HG03045 (cell line): Measurements from ENCODE around the gene GRAMD1B.

Experiments
- ATAC-seq: cut with Tn5 transposase; IDR thresholded peaks from one replicate; pipeline ENCODE4 v1.9.1; 2021; ENCODE audit warnings: mild to moderate bottlenecking, moderate library complexity; ENCODE audit not compliant: unreplicated experiment

Gene GRAMD1B

DNA sequence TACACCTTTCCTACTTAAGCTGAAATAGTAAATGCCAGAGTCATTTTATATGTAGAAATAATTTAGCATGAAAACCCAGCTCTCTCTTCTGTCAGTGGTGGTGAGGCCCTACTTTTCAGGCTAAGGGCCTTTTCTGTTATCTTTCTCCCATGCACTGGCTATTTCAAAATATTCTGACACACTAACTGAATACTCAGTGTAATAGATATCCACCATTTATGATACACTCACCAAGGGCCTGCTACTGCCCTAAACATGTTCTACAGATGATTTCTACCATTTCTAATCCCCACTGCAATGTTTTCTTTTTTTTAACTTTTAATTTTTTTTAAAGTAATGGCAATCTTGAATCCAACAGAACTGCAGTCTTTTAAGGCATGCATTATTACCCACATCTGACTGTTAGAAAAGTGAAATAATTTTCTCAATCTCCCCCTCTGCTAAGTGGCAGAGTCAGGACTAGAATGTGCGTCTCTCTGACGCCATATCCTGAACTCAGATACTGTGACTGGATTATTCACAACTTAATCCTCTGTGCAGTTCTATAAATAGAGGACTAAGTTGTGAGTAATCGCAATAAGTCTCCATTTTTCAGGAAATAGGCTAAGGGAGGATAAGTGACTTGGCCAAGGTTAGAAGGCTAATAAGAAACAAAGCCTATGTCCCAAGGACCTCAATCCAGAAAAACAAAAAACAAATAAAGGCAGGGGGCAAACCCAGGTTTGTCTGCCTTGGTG is 44.0 kb downstream of the GRAMD1B start:
- no peak for ATAC-seq

DNA sequence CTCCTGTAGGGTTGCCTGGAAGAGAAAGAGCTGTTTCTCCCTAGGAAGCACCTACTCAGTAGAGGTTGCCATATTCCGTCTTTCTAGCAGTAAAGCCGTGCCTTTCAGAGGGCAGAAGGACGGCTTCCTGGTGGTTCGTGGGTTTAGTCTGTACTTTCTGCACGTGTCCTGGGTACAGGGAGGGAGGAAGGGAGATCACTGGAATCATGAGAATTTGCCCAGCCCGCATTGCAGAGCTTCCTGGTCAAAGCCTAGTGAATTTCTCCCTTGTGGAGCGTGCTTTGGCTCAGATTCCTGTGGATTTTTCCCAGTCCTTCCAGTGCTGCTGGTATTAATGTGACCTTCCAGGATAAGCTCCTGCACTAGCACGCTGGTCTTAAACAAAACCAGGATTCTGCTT is 44.9 kb downstream of the GRAMD1B start:
- no peak for ATAC-seq

DNA sequence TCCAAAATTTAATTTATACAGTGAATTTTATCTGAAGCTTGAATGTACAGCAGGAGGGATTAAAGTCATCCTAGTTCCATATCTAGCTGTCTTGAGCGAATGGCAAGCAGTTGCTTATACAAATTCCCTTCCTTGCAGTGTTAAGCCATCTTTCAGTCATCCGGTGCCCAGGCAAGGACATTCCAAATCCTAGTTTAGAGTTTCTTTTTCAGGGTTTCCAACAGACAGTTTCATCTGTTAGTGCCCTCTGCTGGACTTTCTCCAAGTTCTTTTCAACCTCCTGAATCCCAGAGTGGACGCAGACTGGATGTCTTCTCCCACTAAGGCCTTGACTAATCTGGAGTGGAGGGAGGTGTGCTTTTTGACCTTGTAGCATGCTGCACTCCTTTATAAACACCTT is 45.4 kb downstream of the GRAMD1B start:
- ATAC-seq: no peak

DNA sequence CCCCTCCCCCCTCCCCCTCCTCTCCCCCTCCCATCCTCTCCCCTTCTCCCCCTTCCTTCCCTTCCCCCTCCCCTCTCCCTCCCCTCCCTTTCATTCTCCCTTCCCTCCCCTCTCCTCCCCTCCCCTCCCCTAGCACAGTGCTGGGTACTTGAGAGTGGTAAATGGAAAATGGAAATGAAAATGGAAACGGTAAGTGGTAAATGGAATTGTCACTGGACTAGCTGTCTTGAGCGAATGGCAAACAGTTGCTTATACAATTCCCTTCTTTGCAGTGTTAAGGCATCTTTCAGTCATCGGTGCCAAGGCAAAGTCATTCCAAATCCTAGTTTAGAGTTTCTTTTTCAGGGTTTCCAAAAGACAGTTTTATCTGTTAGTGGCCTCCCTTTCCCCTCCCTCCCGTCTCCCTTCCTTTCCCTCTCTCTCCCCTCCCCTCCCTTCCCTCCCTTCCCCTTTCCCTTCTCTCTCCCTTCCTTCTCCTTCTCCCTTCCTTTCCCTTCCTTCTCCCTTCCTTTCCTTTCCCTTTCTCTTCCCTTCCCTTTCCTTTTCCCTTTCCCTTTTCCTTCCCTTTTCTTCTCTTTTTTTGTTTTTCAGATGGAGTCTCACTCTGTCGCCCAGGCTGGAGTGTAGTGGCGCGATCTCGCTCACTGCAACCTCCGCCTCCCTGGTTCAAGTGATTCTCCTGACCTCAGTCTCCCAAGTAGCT is 47.3 kb downstream of the GRAMD1B start:
- no peak for ATAC-seq

DNA sequence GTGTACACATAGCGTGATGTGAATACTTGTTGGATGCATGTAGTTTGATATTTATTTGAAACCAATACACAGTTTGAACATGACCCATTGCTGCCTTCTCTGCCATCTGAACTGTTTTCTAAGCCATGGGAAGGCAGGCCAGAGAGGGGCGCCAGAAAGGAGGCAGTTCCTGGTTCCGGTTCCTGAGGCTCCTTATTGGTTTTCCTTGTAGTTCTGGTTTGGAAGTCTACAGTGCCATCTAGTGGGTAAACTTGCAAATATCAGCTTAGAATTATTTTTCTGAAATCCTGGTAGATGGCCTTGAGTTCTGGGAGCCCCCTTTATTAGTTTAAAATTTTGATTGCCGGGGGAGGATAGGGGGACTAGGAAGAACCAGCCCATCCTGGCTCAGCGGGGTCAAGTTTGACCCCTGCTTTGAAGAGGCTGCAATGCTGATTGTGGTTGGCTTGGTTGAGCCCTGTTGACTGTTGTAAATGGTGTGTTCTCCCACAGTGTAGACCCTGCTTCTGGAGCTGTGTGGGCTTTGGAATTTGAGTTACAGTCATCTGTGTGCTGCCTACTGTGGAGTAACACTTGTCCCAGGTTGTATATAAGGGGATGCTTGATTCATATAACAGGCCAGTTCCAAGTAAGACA is 48.4 kb downstream of the GRAMD1B start:
- ATAC-seq: no peak

DNA sequence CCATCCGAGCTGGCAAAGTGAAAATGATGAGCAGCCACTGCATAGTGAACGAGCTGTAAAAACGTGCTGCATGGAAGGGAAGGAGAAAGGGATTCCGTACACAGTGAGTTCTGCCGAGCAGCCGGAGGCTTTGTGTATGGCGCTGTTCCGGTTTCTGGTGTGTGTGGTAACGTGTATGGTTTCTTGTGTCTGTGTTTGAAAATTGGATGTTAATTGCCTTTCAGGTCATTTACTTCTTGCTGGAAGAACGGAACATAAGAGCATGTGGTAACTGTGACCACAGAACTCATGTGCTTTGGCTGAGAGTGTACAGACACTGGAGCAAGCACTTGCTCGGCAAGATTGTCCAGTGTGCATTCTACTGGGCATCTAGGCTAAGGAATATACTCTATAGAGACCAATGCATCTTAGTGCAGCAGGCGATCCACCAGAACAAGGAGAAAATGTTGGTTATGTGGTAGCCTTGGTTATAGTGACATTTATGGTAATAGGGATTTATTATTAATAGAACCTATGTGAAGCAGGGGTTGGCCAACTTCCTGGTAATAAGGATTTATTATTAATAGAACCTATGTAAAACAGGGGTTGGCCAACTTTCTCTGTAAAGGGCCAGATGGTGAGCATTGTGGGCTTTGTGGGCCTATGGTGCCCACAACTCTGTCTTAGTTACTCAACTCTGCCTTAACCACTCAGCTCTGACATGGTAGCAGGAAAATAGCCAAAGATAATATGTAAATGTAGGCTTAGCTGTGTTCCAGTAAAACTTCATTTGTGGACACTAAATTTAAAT is 49.2 kb downstream of the GRAMD1B start:
- ATAC-seq: peak; percentile 69

DNA sequence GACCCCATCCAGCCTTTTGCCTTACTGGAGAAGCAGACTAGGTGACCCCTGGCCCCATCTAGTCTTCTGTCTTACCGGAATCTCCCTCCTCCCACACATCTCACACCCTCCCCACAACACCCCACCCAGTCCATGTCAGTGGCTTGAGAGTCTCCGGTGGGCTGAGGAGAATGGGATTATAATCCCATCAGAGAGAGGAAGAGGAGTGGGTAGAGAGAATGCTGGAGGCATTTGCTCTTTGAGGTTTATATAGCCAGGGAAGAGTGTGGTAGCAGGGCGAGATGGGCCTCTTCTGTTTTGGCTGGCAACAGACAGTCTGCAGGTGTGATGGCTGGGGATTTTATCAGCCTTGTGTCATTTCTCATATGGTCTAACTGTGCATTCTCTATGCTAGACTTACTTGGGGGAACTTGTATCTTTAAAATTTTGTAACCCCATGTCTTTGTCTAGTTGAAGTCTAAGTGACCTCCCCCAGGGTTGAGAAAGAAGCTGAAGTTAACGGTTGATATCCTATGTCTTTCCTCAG is 50.3 kb downstream of the GRAMD1B start:
- peak; percentile 55 for ATAC-seq

DNA sequence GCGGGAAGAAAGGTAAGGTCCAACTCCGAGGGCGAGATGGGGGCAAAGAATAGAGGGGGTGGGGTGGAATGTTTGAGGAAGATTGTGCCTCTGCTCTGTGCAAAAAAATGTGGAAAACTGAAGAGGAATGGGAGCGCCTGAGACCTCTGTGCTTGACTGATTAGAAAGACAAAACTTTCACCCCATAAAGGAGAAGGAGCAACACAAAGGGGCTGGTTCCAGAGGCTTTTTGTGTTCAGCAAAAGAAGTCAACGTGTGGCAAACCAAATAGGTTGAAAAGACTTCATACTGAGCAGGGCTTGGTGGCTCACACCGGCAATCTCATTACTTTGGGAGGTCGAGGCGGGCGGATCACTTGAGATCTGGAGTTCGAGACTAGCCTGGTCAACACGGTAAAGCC is 50.8 kb downstream of the GRAMD1B start:
- ATAC-seq: no peak

DNA sequence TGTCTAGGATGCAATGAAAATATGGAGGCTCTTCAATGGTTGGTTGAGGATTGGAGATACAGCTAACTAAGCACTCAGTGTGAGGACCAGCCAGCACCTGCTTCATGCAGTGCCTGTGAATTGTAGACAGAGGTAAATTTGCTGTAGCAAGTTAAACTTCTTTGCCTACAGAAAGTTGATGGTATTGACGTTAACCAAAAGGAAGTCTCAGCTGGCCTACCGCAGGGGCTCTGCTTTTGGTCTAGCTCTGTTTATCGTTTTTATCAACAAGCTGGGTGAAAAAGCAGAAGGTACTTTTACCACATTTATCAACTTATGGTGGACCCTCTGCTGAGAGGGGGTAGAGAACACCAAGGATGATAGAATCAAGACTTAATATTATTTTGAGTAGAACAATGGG is 51.6 kb downstream of the GRAMD1B start:
- no peak for ATAC-seq

DNA sequence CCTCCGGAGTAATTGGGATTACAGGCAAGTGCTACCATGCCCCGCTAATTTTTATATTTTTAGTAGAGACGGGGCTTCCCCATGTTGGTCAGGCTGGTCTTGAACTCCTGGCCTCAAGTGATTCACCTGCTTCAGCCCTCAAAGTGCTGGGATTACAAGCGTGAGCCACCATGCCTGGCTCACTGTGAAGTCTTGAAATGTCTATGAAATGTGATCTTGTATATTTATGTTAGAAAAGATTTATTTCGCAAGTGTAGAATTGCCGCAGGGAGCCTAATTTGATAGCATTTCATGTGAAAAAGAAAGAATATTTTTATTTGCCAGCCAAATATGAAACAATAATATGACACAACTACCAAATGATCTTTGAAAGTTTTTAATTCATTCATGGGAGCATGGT is 52.1 kb downstream of the GRAMD1B start:
- no peak for ATAC-seq

DNA sequence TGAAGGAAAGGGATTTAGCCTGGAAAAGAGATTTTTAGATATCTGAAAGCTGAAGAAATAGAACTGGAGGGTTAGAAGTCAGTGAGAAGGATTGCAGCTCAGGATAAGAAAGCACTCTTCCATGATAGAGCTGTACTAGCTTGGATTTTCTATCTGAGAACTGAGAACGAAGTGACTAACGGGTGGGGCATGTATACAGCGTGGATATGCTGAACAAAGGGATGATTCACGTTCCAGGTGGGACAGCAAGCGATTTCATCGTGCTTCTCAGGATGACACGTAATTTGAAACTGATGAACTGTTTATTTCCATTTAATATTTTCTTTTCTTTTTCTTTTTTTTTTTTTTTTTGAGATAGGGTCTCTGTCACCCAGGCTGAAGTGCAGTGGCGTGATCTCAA is 53.0 kb downstream of the GRAMD1B start:
- no peak for ATAC-seq

DNA sequence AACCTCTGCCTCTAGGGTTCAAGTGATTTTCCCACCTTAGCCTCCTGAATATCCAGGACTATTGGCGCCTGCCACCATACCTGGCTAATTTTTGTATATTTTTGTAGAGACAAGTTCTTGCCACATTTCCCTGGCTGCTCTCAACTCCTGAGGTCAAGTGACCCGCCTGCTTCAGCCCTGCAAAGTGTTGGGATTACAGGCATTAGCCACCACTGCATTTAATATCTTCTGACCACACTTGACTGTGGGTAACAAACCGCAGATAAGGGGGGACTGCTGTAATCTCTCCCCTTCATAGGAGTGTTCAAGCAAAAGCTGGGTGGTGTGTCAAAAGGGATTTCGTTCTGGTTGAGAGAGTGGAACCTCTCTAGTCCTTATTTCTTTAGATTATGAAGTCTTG is 53.4 kb downstream of the GRAMD1B start:
- ATAC-seq: no peak

DNA sequence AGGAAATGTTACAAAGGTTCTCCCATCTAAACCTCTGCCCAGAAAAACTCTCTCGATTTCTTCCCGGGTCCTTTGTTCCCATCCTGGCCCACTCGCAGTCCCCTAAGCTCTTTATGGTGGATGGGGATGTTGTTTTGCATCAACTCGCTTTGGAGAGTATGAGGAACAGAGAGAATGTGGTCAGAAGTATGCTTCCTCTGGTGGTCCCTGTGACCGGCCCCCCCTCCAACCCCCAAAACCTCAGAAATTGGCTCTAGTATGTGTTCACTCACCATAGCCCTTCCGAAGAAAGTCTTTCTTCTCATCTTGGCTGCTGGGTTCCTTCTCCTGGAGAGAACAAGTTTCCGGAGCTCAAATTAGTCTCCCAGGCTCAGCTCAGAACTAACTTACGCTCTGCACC is 54.4 kb downstream of the GRAMD1B start:
- ATAC-seq: no peak

DNA sequence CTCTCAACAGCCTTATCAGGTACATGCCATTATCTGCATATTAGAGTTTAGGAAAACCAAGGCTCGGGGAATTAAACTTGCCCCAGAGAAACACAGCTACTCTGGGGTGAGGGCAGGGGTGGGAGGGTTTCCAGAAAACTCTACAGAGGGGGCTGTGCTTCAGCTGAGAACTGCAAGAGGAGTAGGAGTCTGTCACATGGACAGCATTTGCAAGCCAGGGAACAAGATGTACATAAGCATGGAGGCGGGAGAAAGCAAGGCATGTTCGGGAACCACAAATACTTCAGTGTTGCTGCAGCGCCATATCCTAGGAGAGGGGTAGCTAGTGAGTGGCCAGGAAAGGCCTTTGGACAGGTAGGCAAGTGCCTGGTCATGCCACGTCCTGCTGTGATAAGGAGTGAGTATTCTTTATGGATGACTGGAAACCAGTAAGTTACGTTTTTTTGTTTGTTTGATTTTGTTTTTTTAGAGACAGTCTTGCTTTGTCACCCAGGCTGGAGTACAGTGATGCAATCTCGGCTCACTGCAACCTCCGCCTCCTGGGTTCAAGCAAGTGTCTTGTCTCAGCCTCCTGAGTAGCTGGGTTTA is 57.2 kb downstream of the GRAMD1B start:
- ATAC-seq: no peak

DNA sequence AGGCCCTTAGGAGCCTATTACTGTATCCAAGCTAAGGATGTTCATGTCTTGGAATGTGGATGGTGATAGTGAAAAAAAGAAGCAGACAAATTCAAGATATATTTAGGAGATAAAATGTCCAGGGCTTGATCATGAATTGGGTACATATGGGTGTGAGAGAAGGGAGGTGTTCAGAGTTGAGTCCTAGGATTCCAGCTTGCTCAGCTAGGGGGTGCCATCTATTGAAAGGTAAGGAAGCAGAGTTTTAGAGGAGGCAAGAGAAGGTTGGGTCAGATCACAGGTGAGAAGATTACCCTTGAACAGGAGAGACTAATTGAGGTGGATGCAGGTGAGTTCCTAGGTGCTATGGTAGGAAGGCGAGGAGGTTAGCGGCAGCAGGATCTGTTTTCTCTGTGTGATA is 60.5 kb downstream of the GRAMD1B start:
- ATAC-seq: no peak

DNA sequence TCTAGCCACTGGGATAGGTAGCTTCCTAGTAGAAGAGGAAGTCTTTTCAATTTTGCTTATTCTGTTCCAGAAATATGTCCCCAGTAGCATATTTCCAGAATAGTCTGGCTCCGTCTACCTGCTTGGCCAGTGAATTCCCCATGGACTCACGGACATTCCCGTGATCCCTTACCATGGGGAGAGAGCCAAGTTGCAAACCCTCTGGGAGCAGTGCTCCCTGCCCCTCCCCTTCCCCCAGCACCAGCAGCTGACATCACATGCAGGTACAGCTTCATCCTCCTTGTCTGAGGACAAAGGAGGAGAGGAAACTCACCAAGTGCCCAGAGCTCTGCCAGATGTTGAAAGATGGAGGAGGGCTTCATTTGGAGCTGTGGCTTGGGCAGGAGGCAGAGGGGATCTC is 61.2 kb downstream of the GRAMD1B start:
- no peak for ATAC-seq

DNA sequence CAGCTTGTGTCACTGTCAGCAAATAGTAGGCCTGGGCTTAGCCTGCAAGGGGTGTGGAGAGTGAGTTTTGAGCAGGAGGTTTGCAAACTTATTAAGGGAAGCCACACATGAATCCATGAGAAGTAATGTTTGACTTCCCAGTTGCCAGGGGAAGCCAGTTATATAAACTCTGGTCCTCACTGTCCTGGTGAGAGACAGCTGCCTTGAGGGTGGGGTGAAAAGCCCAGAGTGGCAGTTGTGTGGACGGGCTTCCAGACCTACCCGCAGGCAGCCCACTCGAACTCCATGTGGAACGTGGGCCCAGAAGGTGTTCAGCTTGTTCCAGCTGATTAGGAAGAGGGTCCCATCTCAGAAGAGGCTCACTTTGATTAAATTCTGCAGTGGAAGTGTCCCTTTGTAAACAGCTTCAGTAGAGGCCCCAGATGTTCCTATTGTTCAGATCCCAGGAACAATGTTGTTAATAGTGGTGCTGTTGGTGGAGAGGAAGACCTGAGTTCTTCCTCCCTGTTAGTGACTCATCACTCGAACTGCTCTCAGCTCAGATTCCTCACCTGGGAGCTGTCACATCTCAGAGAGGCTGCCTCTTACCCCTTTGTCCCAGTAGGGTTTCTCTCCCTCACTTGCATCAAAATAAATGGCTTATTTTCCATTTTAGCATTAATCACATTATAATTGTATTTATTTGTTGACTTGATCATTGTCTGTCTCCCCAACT is 63.4 kb downstream of the GRAMD1B start:
- no peak for ATAC-seq

DNA sequence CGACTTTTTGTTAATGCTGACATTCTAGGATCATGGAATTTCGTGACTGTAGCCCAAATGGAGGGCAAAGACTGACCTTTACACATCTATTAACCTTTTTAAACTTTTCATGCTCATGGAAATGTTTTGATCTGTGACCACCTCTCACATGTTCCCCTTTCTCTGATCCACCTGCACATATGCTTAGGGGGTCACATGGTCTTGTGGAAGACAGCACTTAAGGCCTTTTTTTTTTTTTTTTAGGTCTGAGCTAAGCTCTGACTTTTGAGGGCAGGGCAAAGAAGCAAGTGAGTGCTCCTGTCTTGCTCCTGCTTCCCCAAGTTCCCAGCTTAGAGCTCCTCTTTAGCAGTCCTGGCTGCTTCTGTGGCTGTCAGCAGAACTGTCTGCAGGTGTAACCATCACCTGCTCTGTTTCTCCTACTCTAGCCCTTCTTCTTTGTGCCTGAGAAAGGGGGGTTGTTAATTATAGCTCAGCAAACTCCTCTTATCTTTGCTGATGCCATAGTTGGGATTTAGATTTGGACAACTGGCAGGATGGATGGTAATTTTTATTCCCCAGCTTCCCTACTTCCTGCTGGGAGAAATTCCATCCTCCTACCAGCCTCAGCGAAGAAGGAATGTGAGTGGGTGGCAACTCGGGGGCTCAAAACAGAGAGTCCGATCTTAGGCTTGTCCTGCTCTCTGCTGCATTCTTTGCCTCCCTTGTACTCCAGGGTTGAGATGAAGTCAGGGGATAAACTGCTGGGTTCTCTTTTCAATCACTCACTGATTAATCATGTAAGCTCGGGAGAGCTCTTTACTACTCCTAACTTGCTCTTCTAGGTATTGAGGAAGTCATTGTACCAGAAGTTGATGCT is 64.4 kb downstream of the GRAMD1B start:
- ATAC-seq: no peak

DNA sequence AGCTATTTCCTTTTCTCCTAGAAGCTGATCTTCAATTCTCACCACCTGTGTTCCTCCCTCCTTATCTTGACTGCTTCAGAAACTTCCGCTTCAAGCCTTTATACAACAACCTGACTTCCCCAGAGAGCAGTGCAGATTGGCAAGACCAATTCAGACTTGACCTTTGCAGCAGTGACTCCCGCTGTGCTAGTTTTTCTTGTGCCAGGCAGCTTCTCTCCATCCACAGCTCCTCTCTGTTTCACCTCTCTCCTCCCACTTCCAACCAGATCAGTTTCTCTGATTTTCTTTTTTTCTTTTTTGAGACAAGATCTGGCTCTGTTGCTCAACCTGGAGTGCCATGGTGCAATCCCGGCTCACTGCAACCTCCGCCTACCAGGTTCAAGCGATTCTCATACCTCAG is 74.3 kb downstream of the GRAMD1B start:
- ATAC-seq: no peak
